NCI-H187 (cell line): ENCODE measurements around the gene CYB5R2.

ENCODE experiments used
- DNase-seq, 2 experiments: peaks; one replicate each; lab custom pipeline; 2025; lab: John Stamatoyannopoulos, UW

Gene CYB5R2

GRCh38 chr11:7672960-7673723, at the start of gene CYB5R2:
Gene CYB5R2, minus strand, starts transcription at chr11:7673500. Its CDS starts 675 bp downstream, at chr11:7672825.
- DNase-seq: no peak

DNA sequence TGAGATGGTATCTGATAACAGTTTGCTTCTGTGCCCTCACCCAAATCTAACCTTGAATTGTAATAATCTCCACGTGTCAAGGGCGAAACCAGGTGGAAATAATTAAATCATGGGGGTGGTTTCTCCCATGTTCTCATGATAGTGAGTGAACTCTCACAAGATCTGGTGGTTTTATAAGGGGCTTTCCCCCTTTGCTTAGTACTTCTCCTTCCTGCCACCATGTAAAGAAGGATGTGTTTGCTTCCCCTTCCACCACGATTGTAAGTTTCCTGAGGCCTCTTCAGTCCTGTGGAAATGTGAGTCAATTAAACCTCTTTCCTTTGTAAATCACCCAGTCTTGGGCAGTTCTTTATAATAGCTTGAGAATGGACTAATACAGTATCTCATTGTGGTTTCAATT, 41.5 kb upstream of the CYB5R2 start:
- DNase-seq: no peak

- no peak for DNase-seq
Observed at GRCh38 chr11:7706377-7706776, 33.1 kb upstream of the CYB5R2 start, which contains the start of gene OVCH2. Gene OVCH2, minus strand, starts transcription at chr11:7706477. Its CDS starts 83 bp downstream, at chr11:7706394.

DNA sequence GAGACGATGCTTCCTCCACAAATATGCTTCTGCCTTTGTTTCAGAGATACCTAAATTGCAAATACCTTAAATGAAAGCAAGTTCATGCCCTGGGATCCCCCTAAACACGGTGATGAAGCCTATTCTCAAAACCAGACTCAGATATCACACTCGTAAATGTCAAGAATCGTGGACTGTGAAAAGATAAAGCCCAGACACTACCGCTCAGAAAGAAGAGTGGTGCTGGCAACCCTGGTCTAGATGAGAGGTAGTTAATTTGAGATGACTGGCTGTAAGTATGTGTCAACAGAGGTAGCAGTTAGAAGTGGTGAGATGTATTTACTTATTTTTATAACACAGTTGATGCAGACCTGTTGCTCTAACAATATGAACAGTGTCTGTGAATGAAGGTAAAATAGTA, 30.4 kb upstream of the CYB5R2 start:
- no peak for DNase-seq

DNA sequence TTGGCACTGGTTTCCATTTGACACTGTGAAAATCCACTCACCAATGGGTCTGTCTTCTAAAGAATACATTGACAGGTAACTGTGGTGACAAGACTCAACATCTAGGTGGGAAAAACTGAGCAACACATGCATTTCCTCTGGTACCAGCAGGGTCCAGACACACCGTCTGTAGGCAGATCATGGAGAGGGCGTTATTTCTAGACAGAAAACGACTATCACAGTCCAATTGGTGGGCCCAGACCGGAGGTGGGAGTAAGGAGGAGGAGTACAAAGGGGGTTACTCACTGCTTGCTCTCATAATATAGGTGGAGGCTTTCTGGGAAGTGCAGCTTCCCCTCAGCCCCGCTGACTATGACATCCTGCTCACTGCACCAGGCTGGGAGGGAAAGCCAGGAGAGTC, 23.1 kb upstream of the CYB5R2 start:
- DNase-seq: no peak

DNA sequence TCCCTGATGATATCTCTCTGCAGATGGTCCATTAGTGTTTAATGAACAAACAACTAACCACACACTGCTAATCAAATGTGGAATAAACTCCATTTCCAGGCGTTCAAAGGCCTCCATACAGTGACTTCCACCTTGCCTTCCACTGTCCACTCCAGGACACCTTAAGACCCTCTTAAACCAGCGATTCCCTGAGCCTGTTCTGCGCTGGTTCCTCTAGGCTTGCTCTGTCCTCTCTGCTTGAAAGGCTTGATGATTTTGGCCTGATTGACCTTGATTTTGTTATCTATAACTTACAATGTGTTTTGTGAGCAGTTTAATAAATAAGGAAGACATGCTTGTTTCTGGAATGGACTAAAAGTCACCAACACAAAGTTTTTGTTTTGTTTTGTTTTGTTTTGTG, 20.9 kb upstream of the CYB5R2 start:
- no peak for DNase-seq

DNA sequence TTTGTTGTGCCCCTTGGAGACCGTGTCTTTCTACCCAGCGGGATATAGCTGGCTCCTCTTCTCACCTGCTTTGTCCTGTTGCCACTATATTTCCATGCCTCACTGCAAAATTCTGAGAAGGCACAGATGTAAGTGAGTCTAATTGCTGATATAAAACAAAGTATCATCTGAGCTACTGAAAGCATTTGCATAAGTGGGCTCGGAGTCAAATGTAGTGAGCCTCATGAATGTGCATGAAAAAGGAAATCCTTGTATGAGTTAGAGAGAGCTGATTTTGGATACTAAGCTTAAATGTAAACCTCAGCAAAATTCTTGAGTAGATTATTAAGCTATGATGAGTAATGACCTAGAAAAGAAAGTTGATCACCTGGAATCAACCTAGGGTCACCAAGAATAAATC, 19.1 kb upstream of the CYB5R2 start:
- DNase-seq: no peak

DNA sequence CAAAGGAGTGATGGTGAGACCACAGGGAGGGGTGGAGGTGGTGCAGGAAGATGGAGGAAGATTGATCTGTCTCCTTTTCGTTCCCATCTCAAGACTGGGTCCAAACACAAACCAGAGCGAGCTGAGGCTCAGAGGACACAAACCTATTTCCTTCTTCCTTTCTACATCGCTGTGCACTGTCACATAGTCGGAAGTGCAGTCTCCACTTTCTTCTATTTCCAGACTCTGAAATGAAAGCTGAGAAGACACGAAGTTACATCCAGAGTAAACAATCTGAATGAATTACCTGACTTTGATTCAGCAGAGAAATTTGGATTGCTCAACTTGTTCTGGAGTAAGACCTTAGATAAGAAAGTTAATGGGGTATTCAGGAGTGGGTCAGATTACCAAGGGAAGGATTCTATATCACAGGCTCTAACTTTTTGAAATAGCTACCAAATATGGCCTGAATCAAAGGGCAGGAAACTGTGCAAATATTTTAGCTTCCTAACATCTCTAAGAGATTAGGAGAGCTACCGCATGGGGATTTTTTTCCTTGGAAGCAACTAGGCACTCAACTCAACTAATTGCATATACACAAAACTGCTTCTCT, 18.6 kb upstream of the CYB5R2 start:
- no peak for DNase-seq

DNA sequence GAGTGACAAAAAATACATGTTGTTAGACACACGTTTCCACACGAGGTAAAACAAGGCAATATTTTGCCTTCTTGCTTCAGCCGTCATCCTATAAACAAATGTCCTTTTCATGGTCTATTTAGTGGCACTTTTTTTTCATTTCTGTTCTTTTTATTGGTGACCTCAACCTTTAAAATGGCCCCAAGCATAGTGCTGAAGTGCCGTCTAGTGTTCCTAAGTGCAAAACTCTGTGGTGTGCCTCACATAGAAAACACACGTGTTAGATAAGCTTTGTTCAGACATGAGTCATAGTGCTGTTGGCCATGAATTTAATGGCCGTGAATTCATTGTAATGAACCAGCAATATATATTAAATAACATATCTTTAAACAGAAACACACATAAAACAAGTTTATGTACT, 17.3 kb upstream of the CYB5R2 start:
- no peak for DNase-seq

DNA sequence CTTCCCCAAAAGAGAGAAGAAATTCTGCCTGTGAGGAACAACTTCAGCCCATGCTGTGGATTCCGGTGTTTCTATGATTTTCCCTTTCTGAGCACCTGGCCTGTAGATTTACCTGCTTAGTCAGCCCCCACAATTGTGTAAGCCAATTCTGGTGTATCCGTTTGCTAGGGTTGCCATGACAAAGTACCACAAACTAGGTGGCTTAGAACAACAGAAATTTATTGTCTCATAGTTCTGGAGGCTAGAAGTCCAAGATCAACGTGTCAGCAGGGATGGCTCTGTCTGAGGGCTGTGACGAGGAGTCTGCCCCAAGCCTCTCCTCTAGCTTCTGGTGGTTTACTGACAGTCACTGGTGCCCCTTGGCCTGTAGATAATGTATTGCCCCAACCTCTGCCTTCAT, 15.9 kb upstream of the CYB5R2 start:
- DNase-seq: no peak

DNA sequence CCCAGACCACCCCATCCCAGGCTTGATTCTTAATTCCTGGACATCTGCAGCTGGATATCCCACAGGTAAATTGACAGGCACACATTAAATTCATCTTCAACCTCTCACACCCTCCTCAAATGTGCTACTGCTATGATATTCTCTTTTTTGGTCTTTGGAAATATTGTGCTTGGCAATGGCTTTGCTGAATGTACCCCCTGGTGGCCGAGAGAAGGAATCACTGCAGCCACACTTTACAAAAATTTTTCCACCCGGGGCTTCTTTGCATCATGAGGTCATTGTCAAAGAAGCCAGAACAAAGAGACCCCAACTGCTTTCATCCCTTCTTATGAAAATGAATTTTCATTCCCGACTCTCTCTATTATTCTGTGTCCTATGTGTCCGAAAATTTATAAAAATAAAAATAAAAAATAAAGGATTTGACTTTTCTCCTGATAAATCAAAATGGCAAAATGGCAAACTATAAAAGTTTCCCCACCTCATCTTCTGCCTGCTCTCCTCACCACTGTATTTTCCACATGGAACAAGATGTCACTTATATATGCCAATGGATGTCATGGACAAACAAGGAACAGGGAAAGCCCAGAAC, 15.0 kb upstream of the CYB5R2 start:
- no peak for DNase-seq

- DNase-seq: no peak
Observed at GRCh38 chr11:7687386-7687785, 14.1 kb upstream of the CYB5R2 start.

- no peak for DNase-seq
Observed at GRCh38 chr11:7686761-7687160, 13.5 kb upstream of the CYB5R2 start.

DNA sequence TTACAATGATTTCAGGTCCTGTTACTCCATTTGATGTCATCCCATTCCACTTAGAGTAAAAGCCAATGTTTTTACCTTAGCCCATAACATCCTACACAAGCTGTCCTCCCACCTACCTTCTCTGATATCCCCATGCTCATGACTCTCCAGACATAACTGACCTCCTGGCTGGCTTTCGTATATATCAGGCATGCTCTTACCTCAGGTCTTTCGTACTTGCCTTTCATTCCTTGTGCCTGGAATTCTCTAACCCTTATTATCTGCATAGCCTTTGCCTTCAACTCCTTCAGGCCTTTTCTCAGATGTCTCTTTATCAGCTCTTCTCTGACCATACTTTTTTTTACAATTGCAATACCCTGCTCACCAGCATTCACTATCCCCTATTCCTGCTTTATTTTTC, 10.3 kb upstream of the CYB5R2 start:
- DNase-seq: no peak

DNA sequence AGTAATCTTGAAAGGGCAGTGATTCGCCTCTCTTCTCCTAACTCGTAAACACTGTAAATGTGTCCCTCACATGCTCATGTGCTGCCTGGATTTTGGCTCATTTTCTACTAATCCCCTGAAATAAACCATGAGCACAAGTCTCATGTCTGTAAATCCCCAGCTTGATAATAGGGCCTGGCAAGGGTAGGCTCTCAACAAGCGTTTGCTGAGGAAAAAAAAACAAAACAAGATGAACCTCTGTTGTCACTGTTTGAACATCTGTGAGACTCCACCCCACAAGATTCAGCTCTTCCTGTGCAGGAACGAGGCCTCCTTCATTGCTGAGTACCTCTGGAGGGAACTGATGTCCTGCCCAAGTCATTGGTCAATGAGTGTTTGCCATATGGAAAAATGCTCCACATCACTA, 4.5 kb upstream of the CYB5R2 start:
- no peak for DNase-seq

- no peak for DNase-seq
Observed at GRCh38 chr11:7677071-7677470, 3.8 kb upstream of the CYB5R2 start.

DNA sequence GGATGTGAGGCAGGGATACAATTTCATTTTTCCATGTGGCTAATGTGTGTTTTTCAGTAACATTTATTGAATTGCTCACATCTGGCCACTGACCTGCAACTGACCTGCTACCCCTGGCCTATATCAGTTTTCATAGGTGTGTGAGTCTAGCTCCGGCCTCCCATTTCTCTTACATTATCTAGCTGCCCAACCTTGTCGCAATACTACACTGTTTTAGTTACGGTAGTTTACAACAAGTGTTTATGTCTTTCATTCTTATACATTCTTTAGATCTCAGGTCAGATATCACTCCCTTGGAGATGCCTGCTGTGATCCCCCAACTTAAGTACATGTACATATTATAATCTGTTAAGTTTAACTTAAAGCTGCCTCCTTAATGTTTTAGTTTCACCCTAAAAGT, 2.3 kb upstream of the CYB5R2 start:
- DNase-seq: no peak

- no peak for DNase-seq
Observed at GRCh38 chr11:7673724-7674434, 579 bp upstream of the CYB5R2 start.

DNA sequence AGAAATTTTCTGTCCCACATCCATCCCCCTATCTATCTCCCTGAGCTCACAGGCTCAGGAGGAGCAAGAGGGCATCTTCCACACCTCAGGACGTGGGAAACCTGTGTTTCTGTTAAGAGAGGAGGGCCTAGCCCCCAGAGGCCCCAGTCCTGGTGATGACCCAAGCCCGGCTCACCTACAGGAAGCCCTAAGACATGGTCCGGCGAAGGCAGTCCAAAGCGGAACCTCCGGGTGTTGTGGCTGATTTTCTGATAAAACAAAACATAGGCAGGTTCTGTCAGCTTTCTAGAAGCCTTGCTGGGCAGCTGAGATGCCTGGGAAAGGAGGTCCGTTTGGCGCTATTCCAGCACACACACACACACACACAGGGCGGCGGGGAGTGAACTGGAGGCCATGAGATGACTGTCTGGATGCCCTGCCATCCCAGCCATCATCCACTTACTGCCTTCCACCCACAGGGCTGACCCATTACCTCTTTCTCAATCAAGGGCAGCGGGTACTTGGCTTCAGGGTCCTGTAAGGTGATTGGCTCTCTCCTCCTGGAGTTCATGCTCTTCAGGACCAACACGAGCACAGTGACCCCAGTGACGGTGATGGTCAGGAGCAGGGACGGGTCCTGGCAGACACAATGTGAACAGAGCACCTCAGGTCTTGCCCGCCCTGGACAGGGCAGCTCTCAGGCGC, 882 bp downstream of the CYB5R2 start:
- DNase-seq: no peak

GRCh38 chr11:7671347-7672215, 1.7 kb downstream of the CYB5R2 start:
- no peak for DNase-seq

GRCh38 chr11:7670641-7671040, 2.7 kb downstream of the CYB5R2 start:
- no peak for DNase-seq
